SH-SY5Y (cell line): ENCODE data around the gene ITGA3.

ENCODE experiments used
- GATA2 ChIP-seq: IDR thresholded peaks from 2 replicates; pipeline ENCODE4 v1.6.1; 2011; ENCODE audit warnings: mild to moderate bottlenecking, low read depth, low read length
- GATA3 ChIP-seq: IDR thresholded peaks from 2 replicates; pipeline ENCODE4 v1.6.1; 2011; ENCODE audit warnings: low read depth, mild to moderate bottlenecking, low read length, moderate library complexity

The ITGA3 gene

DNA sequence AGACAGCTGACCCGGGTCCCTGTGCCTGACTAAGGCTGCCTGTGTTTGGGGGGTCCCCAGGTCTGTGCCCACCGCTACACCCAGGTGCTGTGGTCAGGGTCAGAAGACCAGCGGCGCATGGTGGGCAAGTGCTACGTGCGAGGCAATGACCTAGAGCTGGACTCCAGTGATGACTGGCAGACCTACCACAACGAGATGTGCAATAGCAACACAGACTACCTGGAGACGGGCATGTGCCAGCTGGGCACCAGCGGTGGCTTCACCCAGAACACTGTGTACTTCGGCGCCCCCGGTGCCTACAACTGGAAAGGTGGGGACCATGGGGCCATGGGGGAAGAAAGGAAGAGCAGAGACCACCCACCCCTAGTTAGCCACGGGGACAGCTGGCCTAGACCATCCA lies 12.1 kb downstream of the ITGA3 start:
- TF ChIP-seq GATA2: no peak
- no peak for TF ChIP-seq GATA3

DNA sequence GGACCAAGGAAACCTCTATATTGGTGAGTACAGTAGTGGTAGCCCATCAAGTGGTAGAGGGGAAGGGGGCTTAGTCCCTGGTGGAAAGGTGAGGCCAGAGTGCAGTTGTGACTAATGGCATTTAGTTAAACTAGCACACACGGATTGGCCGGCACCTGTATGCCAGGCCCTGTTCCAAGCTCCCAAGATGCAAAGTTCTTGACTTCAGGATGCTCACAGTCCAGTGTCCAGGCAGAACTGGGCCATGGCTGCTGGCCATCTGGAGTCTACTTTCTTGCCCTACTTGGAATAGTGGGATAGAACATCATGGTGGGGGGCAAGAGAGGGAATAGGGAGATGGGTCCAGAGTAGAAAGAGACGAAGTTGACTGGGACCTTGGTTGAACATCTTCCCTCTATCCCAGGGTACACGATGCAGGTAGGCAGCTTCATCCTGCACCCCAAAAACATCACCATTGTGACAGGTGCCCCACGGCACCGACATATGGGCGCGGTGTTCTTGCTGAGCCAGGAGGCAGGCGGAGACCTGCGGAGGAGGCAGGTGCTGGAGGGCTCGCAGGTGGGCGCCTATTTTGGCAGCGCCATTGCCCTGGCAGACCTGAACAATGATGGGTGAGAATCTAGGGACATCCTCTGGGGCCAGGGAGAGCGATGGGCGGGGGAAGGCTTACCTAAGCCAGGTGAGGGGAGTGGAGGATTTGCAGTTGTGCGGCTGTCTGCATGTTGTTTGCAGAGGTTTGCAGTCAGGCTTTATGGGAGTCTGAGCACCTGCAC lies 15.2 kb downstream of the ITGA3 start:
- TF ChIP-seq GATA3: no peak
- no peak for TF ChIP-seq GATA2

DNA sequence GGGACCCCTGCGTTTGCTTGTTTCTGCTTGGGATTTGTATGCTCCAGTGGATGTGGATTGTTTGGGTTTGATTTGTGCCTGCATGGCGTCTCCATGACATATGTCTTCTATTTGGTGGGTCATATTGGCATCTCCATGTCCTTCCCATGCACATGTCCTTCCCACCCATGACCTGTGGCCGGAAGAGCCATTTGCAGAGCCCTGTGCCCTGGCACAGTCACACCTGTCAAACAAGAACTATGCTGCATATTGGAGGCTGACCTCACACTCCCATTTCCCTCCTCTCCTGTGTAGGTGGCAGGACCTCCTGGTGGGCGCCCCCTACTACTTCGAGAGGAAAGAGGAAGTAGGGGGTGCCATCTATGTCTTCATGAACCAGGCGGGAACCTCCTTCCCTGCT lies 15.8 kb downstream of the ITGA3 start:
- TF ChIP-seq GATA2 (no peak), GATA3 (no peak)

DNA sequence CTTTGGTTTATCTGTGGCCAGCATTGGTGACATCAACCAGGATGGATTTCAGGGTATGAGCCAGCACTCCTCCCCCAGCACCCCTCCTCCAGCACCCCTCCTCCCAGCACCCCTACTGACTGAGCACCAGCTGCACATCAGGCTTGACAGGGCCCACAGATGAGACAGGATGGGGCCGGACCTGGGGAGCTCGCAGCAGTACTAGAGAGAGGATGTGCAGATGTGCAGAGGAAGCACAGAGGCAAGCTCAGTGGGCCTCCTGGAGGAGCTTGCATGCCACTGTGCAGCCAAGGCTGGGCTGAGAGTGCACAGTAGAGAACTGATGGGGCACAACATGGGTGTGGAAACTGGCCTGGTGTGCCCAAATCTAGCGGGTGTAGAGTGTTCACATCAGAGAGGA lies 16.2 kb downstream of the ITGA3 start:
- no peak for TF ChIP-seq GATA3
- no peak for TF ChIP-seq GATA2

DNA sequence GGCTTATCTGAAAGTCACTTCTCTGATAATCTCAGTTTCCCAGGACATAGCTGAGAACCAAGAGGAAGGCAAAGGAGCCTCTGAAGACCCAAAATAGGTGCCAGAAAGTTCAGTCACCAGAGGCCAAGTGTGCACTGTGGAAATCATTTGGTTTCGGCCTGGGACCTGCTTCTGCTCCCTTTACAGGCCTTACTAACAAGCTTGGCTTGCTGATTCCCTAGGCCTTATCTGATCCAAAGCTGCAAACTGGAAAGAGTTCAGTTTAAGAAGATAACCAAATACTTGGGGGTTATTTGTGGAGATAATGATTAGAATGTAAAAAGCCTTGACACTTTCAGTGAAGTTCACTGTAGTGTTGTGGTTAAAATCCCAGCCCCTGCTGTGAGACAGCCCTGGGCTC lies 17.0 kb downstream of the ITGA3 start:
- no peak for TF ChIP-seq GATA2
- TF ChIP-seq GATA3: no peak

DNA sequence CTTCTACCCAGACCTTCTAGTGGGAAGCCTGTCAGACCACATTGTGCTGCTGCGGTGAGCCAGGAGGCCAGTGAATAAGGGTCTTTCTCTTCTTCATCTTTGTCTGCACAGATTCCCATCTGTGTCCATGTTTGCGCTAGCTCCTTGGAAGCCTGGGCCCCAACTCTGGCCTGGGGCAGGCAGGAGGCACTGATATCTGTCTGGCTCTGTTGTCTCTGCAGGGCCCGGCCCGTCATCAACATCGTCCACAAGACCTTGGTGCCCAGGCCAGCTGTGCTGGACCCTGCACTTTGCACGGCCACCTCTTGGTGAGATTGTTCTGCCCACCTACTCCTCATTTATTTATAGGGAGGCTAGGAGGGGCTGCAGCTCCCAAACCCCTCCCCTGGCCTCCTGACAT lies 18.3 kb downstream of the ITGA3 start:
- TF ChIP-seq GATA2 (no peak), GATA3 (no peak)

DNA sequence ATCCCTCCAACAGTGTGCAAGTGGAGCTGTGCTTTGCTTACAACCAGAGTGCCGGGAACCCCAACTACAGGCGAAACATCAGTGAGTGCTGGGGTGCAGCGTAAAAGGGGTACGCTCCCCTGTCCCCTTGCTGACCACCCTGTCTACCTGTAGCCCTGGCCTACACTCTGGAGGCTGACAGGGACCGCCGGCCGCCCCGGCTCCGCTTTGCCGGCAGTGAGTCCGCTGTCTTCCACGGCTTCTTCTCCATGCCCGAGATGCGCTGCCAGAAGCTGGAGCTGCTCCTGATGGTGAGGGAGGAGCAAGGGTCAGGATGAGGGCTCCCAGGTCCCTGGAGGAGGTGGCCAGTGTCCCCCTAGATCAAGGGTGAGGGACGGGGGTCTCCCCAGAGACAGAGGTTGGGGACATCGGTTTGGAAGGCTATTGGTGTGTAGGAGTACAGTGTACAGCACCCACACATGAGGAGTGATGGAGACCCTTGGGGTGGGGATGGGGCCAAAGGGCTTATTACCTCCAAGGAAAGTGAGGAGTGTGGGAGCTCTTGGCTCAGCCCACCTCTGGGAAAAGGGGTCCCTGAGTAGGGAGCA lies 19.6 kb downstream of the ITGA3 start:
- no peak for TF ChIP-seq GATA2
- TF ChIP-seq GATA3: no peak

DNA sequence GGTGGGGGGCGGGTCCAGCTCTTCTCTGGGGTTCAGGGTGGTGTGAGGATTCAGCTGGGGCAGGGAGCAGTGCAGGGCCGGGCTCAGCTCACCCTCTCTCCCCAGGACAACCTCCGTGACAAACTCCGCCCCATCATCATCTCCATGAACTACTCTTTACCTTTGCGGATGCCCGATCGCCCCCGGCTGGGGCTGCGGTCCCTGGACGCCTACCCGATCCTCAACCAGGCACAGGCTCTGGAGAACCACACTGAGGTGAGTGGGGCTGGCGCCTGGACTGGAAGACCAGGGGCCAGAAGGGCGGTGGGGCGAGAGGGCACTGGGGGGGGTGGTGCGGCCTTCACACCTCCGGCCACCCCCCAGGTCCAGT lies 20.3 kb downstream of the ITGA3 start:
- TF ChIP-seq GATA2: no peak
- TF ChIP-seq GATA3: no peak

DNA sequence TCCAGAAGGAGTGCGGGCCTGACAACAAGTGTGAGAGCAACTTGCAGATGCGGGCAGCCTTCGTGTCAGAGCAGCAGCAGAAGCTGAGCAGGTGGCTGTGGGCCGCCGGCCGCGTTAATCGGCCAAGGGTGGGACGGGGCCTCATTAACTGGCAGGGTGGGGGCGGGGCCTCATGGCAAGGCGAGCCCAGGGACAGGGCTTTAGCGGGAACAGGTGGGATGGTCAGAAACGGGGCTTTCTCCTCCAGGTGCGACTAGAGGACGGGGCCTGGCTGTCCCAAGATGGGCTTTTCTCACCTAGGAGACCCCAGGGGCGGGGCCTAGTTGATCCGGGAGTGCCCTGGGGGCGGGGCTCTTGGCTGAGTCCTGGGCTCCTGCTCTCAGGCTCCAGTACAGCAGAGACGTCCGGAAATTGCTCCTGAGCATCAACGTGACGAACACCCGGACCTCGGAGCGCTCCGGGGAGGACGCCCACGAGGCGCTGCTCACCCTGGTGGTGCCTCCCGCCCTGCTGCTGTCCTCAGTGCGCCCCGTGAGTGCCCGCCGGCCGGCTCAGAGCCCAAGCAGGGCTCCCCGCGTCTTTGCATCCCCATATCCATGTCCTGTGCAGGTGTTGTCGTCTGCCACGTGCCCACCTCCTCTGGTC lies 20.8 kb downstream of the ITGA3 start:
- TF ChIP-seq GATA3: no peak
- no peak for TF ChIP-seq GATA2

DNA sequence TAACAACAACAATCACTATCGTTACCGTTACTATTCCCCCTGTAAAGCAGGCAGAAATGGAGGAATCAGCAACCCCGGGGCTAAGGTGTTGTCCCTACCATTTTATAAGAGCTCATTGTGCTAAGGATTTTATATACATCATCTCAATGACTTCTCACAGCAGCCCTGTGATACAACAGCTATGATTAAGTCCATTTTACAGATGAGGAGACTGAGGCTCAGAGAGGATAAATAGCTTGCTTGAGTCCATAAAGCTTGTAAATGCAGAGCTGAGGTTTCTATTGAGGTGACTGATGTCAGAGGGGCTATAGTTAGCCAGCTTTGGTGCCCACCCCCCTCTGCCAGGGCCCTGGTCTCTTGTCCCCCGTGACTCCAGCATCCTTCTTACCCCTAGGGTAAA lies 22.5 kb downstream of the ITGA3 start:
- TF ChIP-seq GATA2 (no peak), GATA3 (no peak)

DNA sequence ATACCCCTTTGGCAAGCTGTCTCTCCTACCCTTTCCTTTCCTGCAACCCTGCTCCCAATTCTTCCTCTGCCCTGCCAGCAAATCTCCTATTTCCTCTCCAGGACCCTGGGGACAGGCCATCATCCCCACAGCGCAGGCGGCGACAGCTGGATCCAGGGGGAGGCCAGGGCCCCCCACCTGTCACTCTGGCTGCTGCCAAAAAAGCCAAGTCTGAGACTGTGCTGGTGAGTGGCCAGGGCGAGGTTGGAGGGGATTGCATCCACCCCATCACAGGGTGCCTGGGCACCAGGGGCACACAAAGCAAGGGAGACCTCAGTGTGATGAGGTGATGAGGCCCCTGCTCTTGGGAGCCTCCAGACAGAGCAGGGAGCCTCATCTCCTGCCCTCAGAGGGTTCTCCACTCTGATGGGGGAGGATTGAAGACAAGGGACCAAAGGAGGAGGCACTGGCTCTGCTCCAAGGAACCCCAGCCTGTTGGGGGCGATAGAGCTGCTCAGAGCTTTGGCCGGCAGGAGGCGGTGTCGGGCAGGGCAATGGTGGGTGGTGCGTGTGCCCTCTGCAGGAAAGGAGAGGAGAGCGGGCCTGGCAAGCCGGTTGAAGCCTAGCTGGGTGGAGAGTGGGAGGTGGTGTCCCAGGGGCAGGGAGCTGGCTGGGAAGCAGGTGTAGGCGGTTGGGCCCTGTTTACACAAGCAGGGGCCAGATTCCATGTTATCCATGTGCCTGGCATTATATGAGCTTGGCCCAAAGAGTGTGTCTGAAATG lies 23.6 kb downstream of the ITGA3 start:
- TF ChIP-seq GATA2 (no peak), GATA3 (no peak)

DNA sequence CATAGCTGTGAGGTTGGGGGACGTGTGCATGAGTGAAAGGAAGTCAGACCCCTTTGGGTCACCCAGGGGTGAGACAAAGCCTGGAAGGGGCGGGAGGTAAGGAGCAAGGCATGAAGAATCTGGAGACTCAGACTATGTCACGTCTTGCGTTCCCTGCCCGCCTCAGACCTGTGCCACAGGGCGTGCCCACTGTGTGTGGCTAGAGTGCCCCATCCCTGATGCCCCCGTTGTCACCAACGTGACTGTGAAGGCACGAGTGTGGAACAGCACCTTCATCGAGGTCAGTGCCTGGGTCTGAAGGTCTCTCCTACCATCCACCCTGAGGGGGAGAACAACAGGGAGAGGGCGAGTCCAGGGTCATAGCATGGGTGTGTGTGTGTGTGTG lies 24.2 kb downstream of the ITGA3 start:
- TF ChIP-seq GATA3 (no peak), GATA2 (no peak)

DNA sequence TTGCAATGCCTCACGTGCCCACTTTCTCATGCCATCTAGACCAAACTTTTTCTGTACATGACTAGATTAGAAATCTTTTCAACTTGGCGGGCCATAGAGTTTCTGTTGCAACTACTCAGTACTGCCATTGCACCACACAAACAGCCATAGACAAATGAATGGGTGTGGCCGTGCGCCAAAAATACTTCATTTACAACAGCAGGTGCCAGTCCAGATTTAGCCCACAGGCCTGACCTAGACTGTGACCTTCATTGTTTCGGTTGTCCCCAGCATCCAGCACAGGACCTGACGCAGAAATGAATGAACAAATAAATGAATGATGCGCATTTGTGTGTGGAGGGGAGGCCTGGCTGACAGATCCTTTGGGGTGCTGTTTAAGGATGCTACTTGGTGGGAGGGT lies 24.9 kb downstream of the ITGA3 start:
- TF ChIP-seq GATA2: no peak
- no peak for TF ChIP-seq GATA3

DNA sequence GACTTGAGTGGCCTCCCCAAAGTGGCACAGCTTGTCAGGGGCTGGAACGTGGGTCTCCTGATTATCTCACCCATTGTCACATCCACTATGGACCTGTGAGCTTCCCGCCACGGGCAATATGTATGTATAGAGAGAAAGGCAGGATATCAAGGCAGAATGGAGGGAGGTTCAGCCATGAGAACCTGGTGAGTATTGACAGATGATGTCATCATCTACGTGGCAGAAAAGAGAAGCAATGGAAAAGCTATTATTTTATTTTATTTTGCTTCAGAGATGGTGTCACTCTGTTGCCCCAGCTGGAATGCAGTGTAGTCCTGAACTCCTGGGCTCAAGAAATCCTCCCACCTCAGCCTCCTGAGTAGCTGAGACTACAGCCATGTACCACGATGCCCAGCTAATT lies 25.8 kb downstream of the ITGA3 start:
- TF ChIP-seq GATA3 (no peak), GATA2 (no peak)

DNA sequence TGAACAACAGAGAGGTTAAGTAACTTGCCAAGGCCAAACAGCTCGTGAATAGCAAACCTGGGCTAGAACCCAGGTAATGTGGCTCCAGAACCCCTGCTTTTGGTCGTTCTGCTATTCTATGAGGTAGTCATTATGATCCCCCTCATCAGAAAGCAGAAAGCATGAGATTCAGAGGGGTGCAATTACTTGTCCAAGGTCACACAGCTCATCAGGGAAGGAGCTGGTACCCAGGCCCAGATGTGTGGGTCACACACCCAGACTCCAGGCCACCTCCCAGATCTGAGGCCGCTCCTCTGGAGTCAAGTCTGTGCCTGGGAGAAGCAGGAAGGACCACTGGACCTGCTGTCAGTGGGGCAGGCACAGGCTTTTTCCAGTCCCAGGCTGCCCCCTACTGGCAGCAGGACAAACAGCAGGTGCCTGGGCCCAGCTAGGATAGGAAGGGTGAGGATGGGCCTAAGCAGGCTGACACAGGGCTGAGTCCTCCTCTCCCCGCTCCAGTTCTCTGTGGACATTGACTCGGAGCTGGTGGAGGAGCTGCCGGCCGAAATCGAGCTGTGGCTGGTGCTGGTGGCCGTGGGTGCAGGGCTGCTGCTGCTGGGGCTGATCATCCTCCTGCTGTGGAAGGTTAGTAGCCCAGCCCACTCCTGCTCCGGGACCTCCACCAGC lies 31.5 kb downstream of the ITGA3 start:
- TF ChIP-seq GATA2 (no peak), GATA3 (no peak)
